Activated CD4-positive, alpha-beta memory T cell treated with anti-CD3 and anti-CD28 coated beads for 36 hours (primary cell): ENCODE data around the gene PTPN3. TPM values are rescaled to one million over a fixed set of nuclear protein-coding genes. Genes with fewer than 3 reads are reported as not detected.
"Not testable (repeated sequence)": the region's sequence is repeated elsewhere in the genome, so short reads cannot be mapped to it uniquely, and the experiment has no call there.

Experiments used
- CTCF ChIA-PET: fragments of 350-600 bp; sonication (Branson Sonifier 250); formaldehyde crosslinking; loops from one replicate; lab custom pipeline; 2021; ENCODE audit warnings: antibody characterized with exemption, inconsistent platforms; lab: Charles Lee
- POLR2A ChIA-PET: fragments of 350-600 bp; sonication (Branson Sonifier 250); formaldehyde crosslinking; loops from one replicate; lab custom pipeline; 2021; ENCODE audit warnings: antibody characterized with exemption; lab: Charles Lee
- DNase-seq: peaks from one replicate; pipeline ENCODE4 v3.0.0-alpha.2; 2020
- H3K27ac Mint-ChIP-seq: one replicate; pipeline ENCODE4 v1.8.0; 2021; ENCODE audit warnings: mixed read lengths
- H3K27me3 Mint-ChIP-seq: one replicate; pipeline ENCODE4 v1.8.0; 2021; ENCODE audit warnings: mixed read lengths
- H3K36me3 Mint-ChIP-seq: one replicate; pipeline ENCODE4 v1.8.0; 2021; ENCODE audit warnings: mixed read lengths
- H3K4me1 Mint-ChIP-seq: one replicate; pipeline ENCODE4 v1.8.0; 2021; ENCODE audit warnings: low read depth, mixed read lengths
- H3K4me3 Mint-ChIP-seq: one replicate; pipeline ENCODE4 v1.8.0; 2021; ENCODE audit warnings: mild to moderate bottlenecking, mixed read lengths
- H3K9me3 Mint-ChIP-seq: one replicate; pipeline ENCODE4 v1.8.0; 2021; ENCODE audit warnings: mixed read lengths
- intact Hi-C: fragments of 100-400 bp; cut with micrococcal nuclease; formaldehyde crosslinking; loops from one replicate; pipeline ENCODE4 v1.15.1; 2023
- total RNA-seq, 2 experiments: library from RNA; stranded (reverse); gene quantifications; one replicate each; pipeline ENCODE4 v1.2.3, GENCODE V29; 2021

PTPN3 gene
- total RNA-seq, 2 experiments from 2014 or later, result 0.52 to 0.56 TPM

- intact Hi-C loops, result no loop called here
These were observed 128.8 kb downstream of the PTPN3 start for GRCh38 chr9:109369285-109369684.

GRCh38 chr9:109360771-109361170, 137.3 kb downstream of the PTPN3 start:
- ChIA-PET POLR2A (no interaction called here), CTCF (no interaction called here)
- intact Hi-C loops, result no loop called here
- Mint-ChIP-seq H3K4me3 (no peak overlapping the region), H3K27ac (no peak overlapping the region), H3K36me3 (no peaks in the 10 kb centered on the region), H3K9me3 (no peaks in the 10 kb centered on the region), H3K27me3 (no peaks in the 10 kb centered on the region), H3K4me1 (no peaks in the 10 kb centered on the region)
- DNase-seq, result no peak

More at GRCh38 chr9:109369285-109369684, 128.8 kb downstream of the PTPN3 start:
- H3K36me3 Mint-ChIP-seq, result no peaks in the 10 kb centered on the region
- H3K27me3 Mint-ChIP-seq, result no peaks in the 10 kb centered on the region
- peaks cover 3% of the 10 kb centered on the region for H3K9me3 Mint-ChIP-seq
- ChIA-PET POLR2A (no interaction called here), CTCF (no interaction called here)
- no peak for DNase-seq
- H3K27ac Mint-ChIP-seq, result no peak overlapping the region
- no peak overlapping the region for H3K4me3 Mint-ChIP-seq
- H3K4me1 Mint-ChIP-seq, result no peaks in the 10 kb centered on the region

- H3K36me3 Mint-ChIP-seq, intact Hi-C loops, H3K27me3 Mint-ChIP-seq, H3K4me3 Mint-ChIP-seq, H3K9me3 Mint-ChIP-seq, CTCF ChIA-PET, H3K27ac Mint-ChIP-seq, H3K4me1 Mint-ChIP-seq, POLR2A ChIA-PET, DNase-seq: not testable (repeated sequence)
These were observed 139.0 kb downstream of the PTPN3 start for GRCh38 chr9:109358968-109359603.

- H3K9me3 Mint-ChIP-seq, result no peaks in the 10 kb centered on the region
- H3K4me1 Mint-ChIP-seq, result no peaks in the 10 kb centered on the region
- no peaks in the 10 kb centered on the region for H3K36me3 Mint-ChIP-seq
- intact Hi-C loops, result no loop called here
- H3K27me3 Mint-ChIP-seq, result peaks cover 2% of the 10 kb centered on the region
- no peak overlapping the region for H3K27ac Mint-ChIP-seq
- CTCF ChIA-PET, result no interaction called here
- POLR2A ChIA-PET, result no interaction called here
- no peak for DNase-seq
- no peak overlapping the region for H3K4me3 Mint-ChIP-seq
These were observed 142.4 kb downstream of the PTPN3 start for GRCh38 chr9:109355564-109356297.

GRCh38 chr9:109354190-109354589, 143.9 kb downstream of the PTPN3 start:
- no peak overlapping the region for H3K27ac Mint-ChIP-seq
- no peaks in the 10 kb centered on the region for H3K4me1 Mint-ChIP-seq
- no peak overlapping the region for H3K4me3 Mint-ChIP-seq
- no peak for DNase-seq
- CTCF ChIA-PET, result no interaction called here
- no peaks in the 10 kb centered on the region for H3K9me3 Mint-ChIP-seq
- intact Hi-C loops, result no loop called here
- H3K27me3 Mint-ChIP-seq, result peaks cover 2% of the 10 kb centered on the region
- H3K36me3 Mint-ChIP-seq, result no peaks in the 10 kb centered on the region
- POLR2A ChIA-PET, result no interaction called here

- Mint-ChIP-seq H3K27me3 (peaks cover 2% of the 10 kb centered on the region), H3K27ac (no peak overlapping the region), H3K4me3 (no peak overlapping the region), H3K4me1 (no peaks in the 10 kb centered on the region), H3K36me3 (no peaks in the 10 kb centered on the region), H3K9me3 (no peaks in the 10 kb centered on the region)
- DNase-seq, result no peak
- CTCF ChIA-PET, result no interaction called here
- POLR2A ChIA-PET, result no interaction called here
- intact Hi-C loops, result no loop called here
These were observed 147.1 kb downstream of the PTPN3 start for GRCh38 chr9:109351032-109351431.

- CTCF ChIA-PET, result no interaction called here
- no peaks in the 10 kb centered on the region for H3K36me3 Mint-ChIP-seq
- no peak overlapping the region for H3K4me3 Mint-ChIP-seq
These were observed 148.7 kb downstream of the PTPN3 start for GRCh38 chr9:109349421-109349846.

GRCh38 chr9:109346904-109347303, 151.2 kb downstream of the PTPN3 start:
- H3K4me3 Mint-ChIP-seq, result no peak overlapping the region
- no peak overlapping the region for H3K27ac Mint-ChIP-seq
- H3K9me3 Mint-ChIP-seq, result no peaks in the 10 kb centered on the region
- peaks cover 2% of the 10 kb centered on the region for H3K27me3 Mint-ChIP-seq
- ChIA-PET CTCF (interaction anchor here (1.5 kb wide), 1 partner anchor 30 kb away, joined by 3 read pairs; no protein-coding TSS in a partner anchor), POLR2A (no interaction called here)
- DNase-seq, result no peak
- H3K36me3 Mint-ChIP-seq, result no peaks in the 10 kb centered on the region
- intact Hi-C loops, result no loop called here
- no peaks in the 10 kb centered on the region for H3K4me1 Mint-ChIP-seq

More at GRCh38 chr9:109349421-109349846, 148.7 kb downstream of the PTPN3 start:
- no peak for DNase-seq
- no peaks in the 10 kb centered on the region for H3K9me3 Mint-ChIP-seq
- intact Hi-C loops, result no loop called here
- no peak overlapping the region for H3K27ac Mint-ChIP-seq
- POLR2A ChIA-PET, result no interaction called here
- H3K4me1 Mint-ChIP-seq, result no peaks in the 10 kb centered on the region
- H3K27me3 Mint-ChIP-seq, result peaks cover 2% of the 10 kb centered on the region

GRCh38 chr9:109344866-109345265, 153.2 kb downstream of the PTPN3 start:
- intact Hi-C loops, result no loop called here
- Mint-ChIP-seq H3K36me3 (no peaks in the 10 kb centered on the region), H3K4me1 (no peaks in the 10 kb centered on the region), H3K9me3 (no peaks in the 10 kb centered on the region), H3K27me3 (peaks cover 2% of the 10 kb centered on the region), H3K27ac (no peak overlapping the region), H3K4me3 (no peak overlapping the region)
- CTCF ChIA-PET, result interaction anchor here (0.8 kb wide), 1 partner anchor 34 kb away, joined by 3 read pairs; no protein-coding TSS in a partner anchor
- no peak for DNase-seq
- POLR2A ChIA-PET, result no interaction called here

GRCh38 chr9:109342878-109343277, 155.2 kb downstream of the PTPN3 start:
- ChIA-PET CTCF (no interaction called here), POLR2A (no interaction called here)
- no peak for DNase-seq
- no peaks in the 10 kb centered on the region for H3K9me3 Mint-ChIP-seq
- no peaks in the 10 kb centered on the region for H3K36me3 Mint-ChIP-seq
- no peak overlapping the region for H3K27ac Mint-ChIP-seq
- peaks cover 2% of the 10 kb centered on the region for H3K27me3 Mint-ChIP-seq
- H3K4me3 Mint-ChIP-seq, result no peak overlapping the region
- no peaks in the 10 kb centered on the region for H3K4me1 Mint-ChIP-seq
- intact Hi-C loops, result no loop called here

- intact Hi-C loops, result no loop called here
- H3K4me1 Mint-ChIP-seq, result no peaks in the 10 kb centered on the region
- CTCF ChIA-PET, result no interaction called here
- H3K4me3 Mint-ChIP-seq, result no peak overlapping the region
- no peak overlapping the region for H3K27ac Mint-ChIP-seq
- no peak for DNase-seq
- H3K9me3 Mint-ChIP-seq, result no peaks in the 10 kb centered on the region
- H3K36me3 Mint-ChIP-seq, result no peaks in the 10 kb centered on the region
- POLR2A ChIA-PET, result no interaction called here
- peaks cover 2% of the 10 kb centered on the region for H3K27me3 Mint-ChIP-seq
These were observed 156.5 kb downstream of the PTPN3 start for GRCh38 chr9:109341561-109341960.

GRCh38 chr9:109340979-109341378, 157.1 kb downstream of the PTPN3 start:
- DNase-seq, H3K9me3 Mint-ChIP-seq, intact Hi-C loops, H3K36me3 Mint-ChIP-seq, H3K4me1 Mint-ChIP-seq, CTCF ChIA-PET, H3K27ac Mint-ChIP-seq, H3K27me3 Mint-ChIP-seq, H3K4me3 Mint-ChIP-seq, POLR2A ChIA-PET: not testable (repeated sequence)

GRCh38 chr9:109336409-109336808, 161.7 kb downstream of the PTPN3 start:
- POLR2A ChIA-PET, result no interaction called here
- H3K27me3 Mint-ChIP-seq, result peaks cover 2% of the 10 kb centered on the region
- H3K9me3 Mint-ChIP-seq, result no peaks in the 10 kb centered on the region
- no peak for DNase-seq
- H3K4me1 Mint-ChIP-seq, result no peaks in the 10 kb centered on the region
- H3K27ac Mint-ChIP-seq, result no peak overlapping the region
- intact Hi-C loops, result no loop called here
- H3K36me3 Mint-ChIP-seq, result no peaks in the 10 kb centered on the region
- CTCF ChIA-PET, result no interaction called here
- H3K4me3 Mint-ChIP-seq, result no peak overlapping the region
